Spleen (tissue), 11 donors: ENCODE results near the gene MEIS1. TPM values are rescaled to one million over a fixed set of nuclear protein-coding genes. Genes with fewer than 3 reads are reported as not detected.

ENCODE experiments used
- DNase-seq: peaks from one replicate; pipeline ENCODE4 v3.0.0-alpha.2; 2020
- H3K27ac ChIP-seq, 8 donors: fragments of 200-600 bp; sonication (generic) in 7 of 8; 1 replicate in 4 of 8; 2 replicates in 4 of 8; pipeline versions ENCODE4 v1.5.0 to v1.8.0; 2016 to 2021; ENCODE audit warnings: inconsistent platforms in 4 of 8, mild to moderate bottlenecking in 4 of 8, moderate library complexity in 1 of 8
- H3K27me3 ChIP-seq, 7 donors: fragments of 200-600 bp; sonication (generic) in 6 of 7; replicated peaks in 1 of 7; 1 replicate in 4 of 7; 2 replicates in 3 of 7; pipeline versions ENCODE4 v1.5.0 to v1.8.0; 2016 to 2021; ENCODE audit warnings: inconsistent platforms in 3 of 7, mild to moderate bottlenecking in 1 of 7
- H3K36me3 ChIP-seq, 6 donors: fragments of 200-600 bp; sonication (generic) in 5 of 6; 1 replicate in 4 of 6; 2 replicates in 2 of 6; pipeline versions ENCODE4 v1.5.0 to v1.8.0; 2016 to 2021; ENCODE audit warnings: inconsistent platforms in 2 of 6
- H3K4me1 ChIP-seq, 6 donors: fragments of 200-600 bp; sonication (generic) in 5 of 6; 1 replicate in 3 of 6; 2 replicates in 3 of 6; pipeline versions ENCODE4 v1.5.0 to v1.8.0; 2016 to 2021; ENCODE audit warnings: inconsistent platforms in 3 of 6
- H3K4me3 ChIP-seq, 8 donors: fragments of 200-600 bp; sonication (generic) in 7 of 8; 1 replicate in 4 of 8; 2 replicates in 4 of 8; pipeline versions ENCODE4 v1.5.0 to v1.8.0; 2016 to 2021; ENCODE audit warnings: inconsistent platforms in 4 of 8, mild to moderate bottlenecking in 4 of 8, moderate library complexity in 2 of 8
- H3K9me3 ChIP-seq, 8 donors: fragments of 200-600 bp; sonication (generic) in 7 of 8; 1 replicate in 4 of 8; 2 replicates in 4 of 8; pipeline versions ENCODE4 v1.5.0 to v1.8.0; 2016 to 2021; ENCODE audit warnings: inconsistent platforms in 4 of 8
- POLR2A ChIP-seq, 3 donors: fragments of 450-650 bp; IDR thresholded peaks; one replicate each; pipeline ENCODE4 v1.5.1; 2017; ENCODE audit warnings: antibody characterized with exemption in 3 of 3, mild to moderate bottlenecking in 1 of 3
- POLR2AphosphoS5 ChIP-seq, 3 donors: sonication (generic); formaldehyde crosslinking; IDR thresholded peaks; one replicate each; pipeline ENCODE4 v1.5.1; 2017; ENCODE audit warnings: antibody characterized with exemption in 3 of 3
- WGBS, 5 donors: extraction: QIAGEN DNeasy Blood & Tissue Kit in 3 of 5; methylation state at CpG; one replicate each; pipeline versions ENCODE4 v1.1.5 to v1.1.7; 2013 to 2018; 5-methylcytosine and 5-hydroxymethylcytosine counted together
- intact Hi-C: fragments of 100-400 bp; cut with DNase I; formaldehyde crosslinking; loops from one replicate; pipeline ENCODE4 v1.15.0; 2023; ENCODE audit warnings: low total_unique reads
- polyA plus RNA-seq, 3 donors: library from polyadenylated mRNA; stranded (reverse); fragments of 200-250 nt; gene quantifications; one replicate each; pipeline ENCODE4 v1.2.1, GENCODE V29; 2013
- total RNA-seq, 7 donors: library from RNA; depleted of rRNA in 3 of 7; stranded (reverse); fragments of >200 nt in 3 of 7; fragmentation: NEBNext Ultra II Directional in 4 of 7; extraction: Animal tissue kit (Norgen Biotek cat#: 25700) in 4 of 7; gene quantifications; one replicate each; pipeline versions ENCODE4 v1.1.0 to v1.2.1, GENCODE V29; 2016 to 2021
- TF ChIP-seq, protein P1 (sequence below), 11 experiments: fragments of 200-600 bp in 7 of 11; fragments of 450-650 bp in 4 of 11; sonication (generic) in 4 of 11; IDR thresholded peaks in 8 of 11; conservative IDR thresholded peaks in 3 of 11; 1 replicate in 7 of 11; 2 replicates in 4 of 11; pipeline versions ENCODE4 v1.4.0 to v1.8.0; 2016 to 2021; ENCODE audit warnings: antibody characterized with exemption in 11 of 11, inconsistent platforms in 4 of 11, mild to moderate bottlenecking in 1 of 11
- donor health status: healthy with polysubstance abuse.
- donor health status: DM: no; HTN: no; CAD: no; lungs with moderate emphysema.
- donor health status: DM: no; HTN: no; CAD: no.
- donor health status: Bipolar disorder and iron deficiency.
- donor health status: healthy.
- donor health status: DM: no; HTN: no; CAD: no.
- donor health status: DM: yes; HTN: yes; CAD: no.

The MEIS1 gene
- total and polyA plus RNA-seq, 10 donors, result 13.1 to 81.4 (median 28.2) TPM

DNA sequence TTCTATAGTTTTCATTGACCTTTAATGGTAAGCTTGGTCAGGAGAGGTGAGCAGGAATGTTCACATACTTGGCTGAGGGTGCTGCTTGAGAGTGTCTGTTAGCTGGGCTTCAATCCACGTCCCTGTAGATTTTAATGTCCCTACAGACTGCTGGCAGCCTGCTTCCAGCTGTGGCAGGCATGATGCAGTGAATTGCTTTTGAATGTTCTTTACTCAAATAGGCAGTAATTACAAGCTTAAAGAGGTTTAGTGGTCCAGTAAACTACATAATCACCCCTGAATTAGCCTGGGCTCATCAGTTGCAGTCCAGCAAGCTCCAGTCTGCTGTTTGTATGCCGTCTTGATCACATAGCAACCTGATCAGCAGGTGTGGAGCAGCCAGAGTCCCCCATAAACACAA, 102.1 kb downstream of the MEIS1 start:
- Histone ChIP-seq H3K27me3 (no peaks in the 10 kb centered on the region), H3K27ac (no peak overlapping the region), H3K36me3 (no peaks in the 10 kb centered on the region), H3K9me3 (no peaks in the 10 kb centered on the region), H3K4me1 (peaks cover 0 to 3% (median 0%) of the 10 kb centered on the region in 6 donors), H3K4me3 (no peak overlapping the region)
- intact Hi-C loops, result no loop called here
- DNase-seq, result no peak
- no peak for TF ChIP-seq POLR2AphosphoS5 (IDR thresholded peaks at IDR 0.05)
- TF ChIP-seq, protein P1, sequence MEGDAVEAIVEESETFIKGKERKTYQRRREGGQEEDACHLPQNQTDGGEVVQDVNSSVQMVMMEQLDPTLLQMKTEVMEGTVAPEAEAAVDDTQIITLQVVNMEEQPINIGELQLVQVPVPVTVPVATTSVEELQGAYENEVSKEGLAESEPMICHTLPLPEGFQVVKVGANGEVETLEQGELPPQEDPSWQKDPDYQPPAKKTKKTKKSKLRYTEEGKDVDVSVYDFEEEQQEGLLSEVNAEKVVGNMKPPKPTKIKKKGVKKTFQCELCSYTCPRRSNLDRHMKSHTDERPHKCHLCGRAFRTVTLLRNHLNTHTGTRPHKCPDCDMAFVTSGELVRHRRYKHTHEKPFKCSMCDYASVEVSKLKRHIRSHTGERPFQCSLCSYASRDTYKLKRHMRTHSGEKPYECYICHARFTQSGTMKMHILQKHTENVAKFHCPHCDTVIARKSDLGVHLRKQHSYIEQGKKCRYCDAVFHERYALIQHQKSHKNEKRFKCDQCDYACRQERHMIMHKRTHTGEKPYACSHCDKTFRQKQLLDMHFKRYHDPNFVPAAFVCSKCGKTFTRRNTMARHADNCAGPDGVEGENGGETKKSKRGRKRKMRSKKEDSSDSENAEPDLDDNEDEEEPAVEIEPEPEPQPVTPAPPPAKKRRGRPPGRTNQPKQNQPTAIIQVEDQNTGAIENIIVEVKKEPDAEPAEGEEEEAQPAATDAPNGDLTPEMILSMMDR (IDR thresholded peaks at IDR 0.05 in 8 of 11, conservative IDR thresholded peaks at IDR 0.05 in 3 of 11), result no peak
- TF ChIP-seq POLR2A (IDR thresholded peaks at IDR 0.05), result no peak
- 67 to 82% (median 77%) methylated on average over 2 of the region's 2 CpGs for WGBS, 5 donors

DNA sequence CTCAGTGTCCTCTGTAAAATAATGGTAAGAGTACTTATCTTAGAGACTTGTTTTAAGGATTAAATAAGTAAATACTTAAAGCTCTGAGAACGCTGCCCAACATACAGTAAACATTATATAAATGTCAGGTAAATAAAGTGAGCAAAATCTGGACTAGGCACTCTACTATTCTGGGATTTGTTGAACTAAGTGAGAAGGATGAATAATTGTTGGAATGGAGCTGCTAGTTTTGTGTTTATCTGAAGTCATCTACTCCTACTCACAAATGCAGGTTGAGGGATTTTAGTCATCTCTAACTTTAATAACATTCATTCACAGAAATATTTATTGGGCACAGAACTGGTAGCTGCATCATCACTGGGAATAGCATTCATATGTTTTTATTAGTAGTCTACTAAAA, 103.4 kb downstream of the MEIS1 start:
- Histone ChIP-seq H3K27ac (no peak overlapping the region), H3K27me3 (no peaks in the 10 kb centered on the region), H3K4me3 (no peak overlapping the region), H3K9me3 (no peaks in the 10 kb centered on the region), H3K36me3 (no peaks in the 10 kb centered on the region), H3K4me1 (peaks cover 0 to 3% (median 0%) of the 10 kb centered on the region in 6 donors)
- WGBS, 5 donors, result 73 to 91% (median 87%) methylated on average over 1 of the region's 1 CpG
- intact Hi-C loops, result no loop called here
- TF ChIP-seq, protein P1 (IDR thresholded peaks at IDR 0.05 in 8 of 11, conservative IDR thresholded peaks at IDR 0.05 in 3 of 11), result no peak
- TF ChIP-seq POLR2AphosphoS5 (IDR thresholded peaks at IDR 0.05) (no peak), POLR2A (IDR thresholded peaks at IDR 0.05) (no peak)
- DNase-seq, result no peak

DNA sequence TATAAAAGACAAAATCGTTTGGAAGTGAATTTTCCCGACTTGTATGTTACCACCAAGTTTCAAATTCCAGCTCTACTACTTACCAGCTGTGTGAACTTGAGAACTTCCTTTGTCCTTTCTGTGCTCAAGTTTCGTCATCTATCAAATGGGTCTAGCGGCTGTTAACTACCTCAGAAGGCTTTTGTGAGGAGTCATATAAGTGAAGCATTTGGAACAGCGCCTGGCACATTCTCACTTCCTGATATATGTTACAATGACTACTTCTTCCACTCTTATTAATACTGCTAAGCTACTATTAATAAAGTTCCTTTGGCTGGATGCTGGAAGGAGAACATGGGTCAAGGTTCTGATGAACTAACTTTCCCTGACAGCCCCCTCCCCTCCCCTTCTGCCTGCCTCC, 104.5 kb downstream of the MEIS1 start:
- H3K36me3 ChIP-seq, result no peaks in the 10 kb centered on the region
- no peaks in the 10 kb centered on the region for H3K27me3 ChIP-seq
- intact Hi-C loops, result no loop called here
- H3K4me3 ChIP-seq, result no peak overlapping the region
- peaks cover 0 to 5% (median 0%) of the 10 kb centered on the region in 6 donors for H3K4me1 ChIP-seq
- WGBS, 5 donors, result 60 to 76% (median 75%) methylated on average over 5 of the region's 5 CpGs
- H3K9me3 ChIP-seq, result no peaks in the 10 kb centered on the region
- TF ChIP-seq, protein P1 (IDR thresholded peaks at IDR 0.05 in 8 of 11, conservative IDR thresholded peaks at IDR 0.05 in 3 of 11), result no peak
- TF ChIP-seq POLR2AphosphoS5 (IDR thresholded peaks at IDR 0.05) (no peak), POLR2A (IDR thresholded peaks at IDR 0.05) (no peak)
- DNase-seq, result no peak
- no peak overlapping the region for H3K27ac ChIP-seq

DNA sequence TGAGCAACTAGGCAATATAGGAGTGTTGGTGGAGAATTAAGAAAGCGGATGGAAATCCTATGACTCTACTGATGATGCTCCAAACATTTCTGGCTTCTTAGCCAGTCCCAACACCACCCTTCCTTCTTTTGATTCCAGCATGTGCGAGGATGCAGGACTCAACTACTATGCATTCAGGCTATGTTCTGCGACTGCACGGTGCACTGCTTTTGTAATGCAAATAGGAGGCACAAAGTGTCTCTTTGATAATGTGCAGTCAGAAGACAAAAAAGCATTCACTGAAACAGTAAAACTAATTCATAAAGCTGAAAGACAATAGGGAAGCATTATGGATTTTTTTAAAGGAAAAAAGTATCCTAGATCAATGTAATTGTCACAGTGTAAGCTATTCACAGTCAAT, 106.7 kb downstream of the MEIS1 start:
- TF ChIP-seq, protein P1 (IDR thresholded peaks at IDR 0.05 in 8 of 11, conservative IDR thresholded peaks at IDR 0.05 in 3 of 11), result no peak
- no peak for TF ChIP-seq POLR2A (IDR thresholded peaks at IDR 0.05)
- no peak for TF ChIP-seq POLR2AphosphoS5 (IDR thresholded peaks at IDR 0.05)
- Histone ChIP-seq H3K4me1 (peaks cover 0 to 5% (median 0%) of the 10 kb centered on the region in 6 donors), H3K27me3 (no peaks in the 10 kb centered on the region), H3K9me3 (no peaks in the 10 kb centered on the region), H3K36me3 (no peaks in the 10 kb centered on the region), H3K4me3 (no peak overlapping the region), H3K27ac (no peak overlapping the region)
- WGBS, 5 donors, result 68 to 90% (median 82%) methylated on average over 4 of the region's 4 CpGs
- no peak for DNase-seq
- intact Hi-C loops, result no loop called here
